COLO829 (cell line): ENCODE data around the gene TFF2.

ENCODE experiments used
- DNase-seq: peaks from one replicate; pipeline ENCODE4 v3.0.0; 2012; ENCODE audit warnings: low spot score

TFF2 gene

DNA sequence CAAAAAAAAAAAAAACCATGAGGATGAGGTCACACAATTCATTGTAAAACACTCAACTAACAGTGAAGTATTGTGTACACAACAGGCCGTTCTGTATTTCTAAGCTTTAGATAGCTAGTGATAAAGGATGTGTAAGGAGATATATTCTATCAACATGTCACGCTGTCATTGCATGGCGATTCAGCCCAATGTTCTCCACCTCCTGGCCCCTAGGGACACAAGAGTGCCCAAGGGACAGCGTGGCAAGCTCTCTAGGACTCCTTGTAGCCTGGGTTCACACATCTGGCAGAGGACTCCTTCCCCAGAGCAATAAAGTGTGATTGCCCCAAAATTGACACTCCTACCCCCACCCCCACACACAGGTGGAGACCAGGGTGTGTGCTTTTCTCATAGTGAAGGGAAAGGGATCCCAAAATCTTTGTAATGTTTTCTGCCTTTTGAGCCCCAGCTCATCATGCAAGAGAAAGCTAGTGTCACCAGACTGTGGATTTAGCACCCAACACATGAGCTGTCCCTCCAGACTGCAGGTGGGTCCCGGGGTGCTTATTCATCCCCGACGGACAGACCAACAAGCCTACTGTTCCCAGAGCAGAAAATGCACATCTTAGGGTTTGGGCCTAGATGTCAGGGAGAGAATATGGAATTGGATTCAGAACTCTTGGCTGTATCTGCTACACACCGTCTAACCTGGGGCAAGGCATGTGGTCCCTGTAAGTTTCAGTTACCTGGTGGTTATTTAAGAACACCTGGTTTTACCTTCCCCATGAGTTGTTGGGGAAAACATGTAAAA is 33.6 kb upstream of the TFF2 start:
- no peak for DNase-seq

DNA sequence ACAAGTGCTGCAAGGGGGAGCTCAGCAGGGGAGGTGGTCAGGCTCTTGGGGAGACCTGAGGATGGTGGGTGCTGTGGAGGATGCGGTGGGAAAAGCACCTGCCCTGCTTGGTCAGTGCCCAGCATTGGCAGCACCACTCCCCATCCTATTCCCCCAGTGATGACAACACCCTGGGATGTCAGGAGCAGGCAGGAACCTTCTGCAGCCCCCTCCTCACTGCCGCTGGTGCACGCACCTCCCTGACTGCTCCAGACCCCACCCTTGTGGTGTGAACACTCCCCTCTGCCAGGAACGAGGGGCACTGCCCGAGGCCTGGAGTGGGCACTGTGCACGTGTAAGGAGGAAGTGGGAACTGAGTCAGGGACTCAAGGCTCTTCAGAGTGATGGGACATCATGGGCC is 32.5 kb upstream of the TFF2 start:
- no peak for DNase-seq

DNA sequence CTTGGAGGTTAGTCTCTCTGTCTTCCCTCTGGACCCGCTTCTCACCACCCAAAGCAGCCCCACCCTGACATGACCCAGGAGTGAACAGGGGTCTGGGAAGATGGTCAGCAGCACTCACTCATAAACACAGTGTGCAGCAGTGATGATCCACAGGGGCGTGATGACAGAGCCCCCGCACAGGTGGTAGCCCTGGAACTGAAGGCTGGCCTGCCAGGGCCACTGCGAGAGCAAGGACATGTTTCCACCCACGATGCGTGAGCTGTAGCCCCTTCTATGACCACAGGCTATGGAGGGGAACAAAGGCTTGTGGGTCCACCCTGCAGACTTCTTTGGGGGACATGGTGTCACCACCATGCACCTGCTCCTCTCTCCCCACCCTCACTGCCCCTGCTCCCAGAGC is 32.1 kb upstream of the TFF2 start:
- DNase-seq: no peak

DNA sequence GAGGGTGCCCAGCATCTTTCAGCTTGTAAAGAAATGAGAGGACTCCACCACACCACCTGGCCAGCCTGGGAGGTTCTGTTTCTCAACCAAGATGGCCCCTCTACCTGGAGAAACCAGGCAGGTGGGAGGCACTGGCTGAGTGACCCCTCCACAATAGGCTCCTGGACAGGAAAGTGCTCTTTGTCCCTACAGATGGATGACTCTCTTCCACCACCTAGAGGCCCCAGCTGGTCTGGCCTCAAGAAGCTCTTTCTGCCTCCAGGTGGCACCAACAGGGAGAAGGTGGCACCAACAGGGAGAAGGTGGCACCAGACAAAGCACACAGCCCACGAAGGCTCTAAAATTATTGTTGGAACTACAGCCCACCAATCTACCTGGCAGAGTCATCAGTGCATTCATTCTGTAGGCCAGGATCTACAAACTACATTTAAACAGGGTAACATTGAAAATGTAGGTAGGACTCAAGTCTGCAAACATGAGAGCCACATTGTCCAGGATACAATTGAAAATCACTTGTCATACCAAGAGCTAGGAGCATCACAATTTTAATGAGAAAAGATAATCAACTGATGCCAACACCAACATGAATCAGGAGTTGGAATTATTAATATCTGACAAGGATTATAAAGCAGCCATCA is 30.7 kb upstream of the TFF2 start:
- no peak for DNase-seq

DNA sequence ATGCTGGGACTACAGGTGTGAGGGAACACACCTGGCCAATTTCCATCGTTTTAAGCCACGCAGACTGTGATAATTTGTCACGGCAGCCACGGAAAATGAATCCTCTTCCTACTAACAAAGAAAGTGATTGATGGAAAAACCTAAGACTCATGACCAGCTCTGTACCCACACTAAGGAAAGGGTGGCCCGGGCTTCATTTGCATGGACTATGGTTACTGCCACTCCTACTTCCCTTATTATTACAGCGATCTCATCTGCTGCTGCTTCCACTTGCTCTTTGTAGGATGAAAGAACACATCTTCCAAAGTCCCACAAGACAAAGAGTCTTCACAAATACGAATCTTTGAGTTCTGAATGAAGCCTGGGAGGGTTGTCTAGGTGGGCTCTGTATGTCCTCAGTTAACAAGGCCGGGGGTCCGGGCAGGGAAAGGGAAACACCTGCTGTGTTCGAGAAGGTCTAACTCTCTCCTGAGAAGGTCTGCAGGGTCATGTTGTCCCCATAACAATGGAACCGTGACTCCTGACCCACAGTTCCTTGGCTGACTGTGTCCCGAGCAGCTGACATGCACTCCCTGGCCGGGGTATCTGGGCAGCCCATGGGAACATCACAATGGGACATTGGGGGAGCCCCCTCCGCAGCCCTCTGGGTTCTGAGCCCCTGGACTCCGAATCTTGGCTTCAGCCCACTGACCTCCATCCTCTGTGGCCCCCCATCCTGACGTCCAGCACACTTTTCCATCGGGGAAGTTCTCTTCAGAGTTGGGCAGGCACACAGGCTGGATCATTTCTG is 28.8 kb upstream of the TFF2 start:
- no peak for DNase-seq

DNA sequence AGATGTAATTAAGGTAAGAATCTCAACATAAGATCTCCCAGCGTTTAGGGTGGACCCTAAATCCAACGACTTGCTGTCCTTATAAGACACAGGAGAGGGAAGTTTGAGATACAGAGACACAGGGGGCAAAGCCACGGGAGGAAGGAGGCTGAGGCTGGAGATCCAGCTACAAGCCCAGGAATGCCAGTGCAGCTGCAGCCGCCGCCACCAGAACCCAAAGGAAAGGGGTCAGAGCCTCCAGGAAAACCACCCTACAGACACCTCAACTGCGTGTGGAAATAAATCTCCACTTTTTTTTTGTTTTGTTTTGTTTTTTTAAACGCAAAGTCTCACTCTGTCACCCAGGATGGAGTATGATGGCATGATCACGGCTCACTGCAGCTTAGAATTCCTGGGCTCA is 27.6 kb upstream of the TFF2 start:
- DNase-seq: no peak

DNA sequence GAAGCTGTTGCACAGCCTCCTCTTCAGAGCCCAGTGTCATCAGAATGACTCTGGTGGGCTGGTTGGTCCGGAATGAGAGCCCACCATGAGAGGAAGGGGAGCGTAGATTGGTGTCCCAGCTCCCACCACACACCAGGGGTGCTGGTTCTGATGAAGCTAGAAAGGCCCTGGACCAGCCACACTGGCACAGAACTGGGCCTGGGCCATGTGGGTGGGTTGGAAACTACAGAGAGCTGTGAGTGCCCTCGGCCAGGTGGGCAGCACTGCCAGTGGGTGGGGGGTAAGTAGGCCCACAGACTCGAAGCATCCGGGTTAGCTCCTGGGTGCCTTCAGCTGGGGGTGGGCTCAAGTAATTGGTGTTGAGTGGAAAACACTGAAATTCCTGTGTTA is 27.2 kb upstream of the TFF2 start:
- no peak for DNase-seq

DNA sequence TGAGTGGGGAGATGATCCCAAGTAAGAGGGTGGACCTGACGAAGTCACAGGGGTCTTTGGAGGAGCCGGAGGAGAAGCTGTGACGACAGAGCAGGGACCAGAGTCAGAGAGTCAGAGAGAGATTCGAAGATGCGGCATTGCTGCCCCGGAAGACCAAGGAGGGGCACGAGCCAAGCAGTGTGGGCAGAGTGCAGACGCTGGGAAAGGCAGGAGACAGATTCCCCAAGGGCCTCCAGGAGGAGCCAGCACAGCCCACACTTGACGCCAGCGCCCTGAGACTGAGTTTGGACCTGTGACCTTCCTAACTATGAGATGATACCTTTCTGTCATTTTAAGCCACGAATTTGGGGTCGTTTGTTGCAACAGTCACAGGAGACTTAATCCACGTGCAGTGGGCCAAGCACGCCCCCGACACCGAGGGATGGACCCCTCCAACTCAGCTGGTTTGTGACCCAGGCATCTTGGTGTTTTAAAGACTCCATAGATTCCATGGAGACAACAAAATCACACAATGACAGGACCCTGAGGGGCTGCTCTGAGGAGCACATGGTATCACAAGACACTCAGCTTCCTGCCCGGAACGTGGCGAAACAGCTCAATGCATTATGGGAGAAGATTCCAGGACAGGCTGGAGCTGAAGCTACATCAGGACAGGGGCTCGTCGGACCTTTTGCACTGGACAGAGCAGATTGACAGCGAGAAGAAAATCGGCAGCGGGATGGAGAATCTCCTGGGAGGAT is 26.6 kb upstream of the TFF2 start:
- no peak for DNase-seq

DNA sequence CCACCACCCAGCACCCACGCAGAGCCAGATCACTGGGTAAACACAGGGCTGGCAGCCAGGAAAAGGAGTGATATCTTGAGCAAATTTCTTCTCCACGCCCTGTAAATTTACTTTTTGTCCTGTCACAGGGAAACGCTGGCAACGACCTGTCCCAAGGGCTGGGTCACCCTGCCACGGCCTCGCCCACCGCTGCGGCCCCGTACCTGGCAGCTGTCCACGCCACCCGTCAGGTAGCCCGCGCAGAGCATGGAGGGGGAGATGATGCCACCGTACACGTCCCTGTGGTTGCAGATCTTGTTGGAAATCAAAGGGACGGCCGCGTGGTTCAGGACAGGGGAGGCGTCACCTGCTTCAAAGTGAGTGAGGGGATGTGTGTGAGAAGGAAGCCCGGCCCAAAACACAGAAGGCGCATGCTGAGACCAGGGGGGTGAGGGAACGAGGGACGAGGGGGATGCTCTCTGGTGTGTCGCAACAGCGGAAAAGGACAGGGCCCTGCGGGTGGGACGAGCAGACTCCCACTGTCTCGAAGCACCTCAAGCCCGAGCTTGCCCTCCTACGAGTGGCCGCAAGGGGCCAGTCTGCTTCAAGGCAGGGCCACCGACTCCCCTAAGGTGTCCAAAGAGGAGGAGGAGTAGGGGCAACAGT is 25.7 kb upstream of the TFF2 start:
- no peak for DNase-seq

DNA sequence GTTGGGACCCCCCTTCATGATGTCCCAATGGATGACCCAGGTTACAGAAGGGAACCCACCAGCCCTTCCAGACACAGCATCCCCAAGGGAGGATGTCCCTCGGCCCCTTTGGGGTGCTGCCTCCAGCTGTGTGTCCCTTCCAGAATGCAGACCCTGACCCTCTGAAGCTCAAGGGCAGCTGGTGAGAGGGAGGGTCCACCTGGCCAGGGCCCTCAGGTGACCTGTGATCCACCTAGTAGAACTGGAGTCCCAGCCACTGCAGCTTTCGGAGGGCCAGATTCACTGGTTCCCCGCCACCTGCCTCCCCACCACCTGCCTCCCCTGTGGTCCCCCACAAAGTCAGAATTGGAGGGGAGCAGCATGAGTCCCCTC is 25.2 kb upstream of the TFF2 start:
- DNase-seq: no peak

DNA sequence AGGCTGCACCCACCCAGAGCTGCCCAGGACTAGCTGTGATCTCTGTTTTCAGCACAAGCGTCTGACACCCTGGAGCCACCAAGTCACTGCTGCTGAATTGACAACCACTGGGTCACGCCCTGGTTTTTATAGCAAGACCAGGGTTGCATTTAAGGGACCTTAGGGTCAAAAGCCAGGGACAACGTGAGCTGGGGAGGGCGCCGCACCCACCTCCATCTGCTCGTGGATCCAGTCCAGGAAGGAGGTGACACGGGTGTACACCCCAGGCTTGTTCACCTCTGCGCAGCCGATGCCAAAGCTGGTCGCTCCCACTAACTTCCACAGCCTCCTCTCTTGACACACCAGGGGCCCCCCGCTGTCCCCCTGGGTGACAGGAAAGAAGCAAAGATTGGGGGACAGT is 24.7 kb upstream of the TFF2 start:
- no peak for DNase-seq

DNA sequence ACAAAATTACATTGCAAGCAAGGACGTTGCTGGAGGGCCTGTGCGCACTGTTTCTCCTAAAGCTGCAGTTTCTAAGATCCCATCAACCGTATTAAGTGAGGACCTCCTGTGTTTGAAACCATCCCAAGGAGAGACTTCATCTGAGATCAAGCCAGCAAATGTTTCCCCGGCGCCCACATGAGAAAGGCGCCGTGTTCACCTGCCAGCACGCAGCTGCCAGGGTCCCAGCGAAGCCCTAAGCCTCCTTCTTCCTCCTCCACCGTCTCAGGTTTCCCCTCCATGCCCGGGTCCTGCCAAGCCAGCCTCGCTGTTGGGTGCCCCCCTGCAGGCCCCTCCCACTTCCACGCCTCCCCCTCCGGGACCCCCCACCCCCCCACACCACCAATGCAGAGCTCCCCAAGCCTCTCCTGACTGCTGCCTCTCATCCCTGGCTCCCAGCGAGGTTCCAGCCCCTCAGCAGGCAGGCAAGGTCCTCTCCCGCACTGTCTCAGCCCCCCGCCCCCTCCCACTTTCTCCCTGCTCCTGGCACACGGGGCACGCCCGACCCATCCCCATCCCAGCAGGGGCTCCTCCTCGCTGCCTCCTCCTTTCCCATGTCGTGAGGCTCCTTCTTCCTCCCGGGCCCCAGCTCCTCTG is 24.2 kb upstream of the TFF2 start:
- no peak for DNase-seq

DNA sequence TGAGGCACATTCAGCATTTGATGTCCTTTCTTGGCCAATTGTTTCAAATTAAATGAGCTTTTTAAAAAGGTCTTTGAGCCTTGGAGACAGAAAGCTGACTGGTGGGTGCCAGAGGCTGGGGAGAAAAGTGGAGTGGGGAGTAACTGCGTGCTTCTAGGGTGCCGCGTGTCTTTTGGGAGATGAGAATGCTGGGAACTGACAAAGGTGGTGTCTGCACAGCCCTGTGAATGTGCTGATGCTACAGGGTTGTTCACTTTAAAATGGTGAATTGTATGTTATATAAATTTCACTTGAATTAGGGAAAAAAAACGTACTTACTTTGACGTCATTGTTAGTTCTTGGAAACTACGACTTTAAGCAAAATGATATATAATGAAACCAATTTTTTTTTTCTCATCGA is 23.7 kb upstream of the TFF2 start:
- DNase-seq: no peak

DNA sequence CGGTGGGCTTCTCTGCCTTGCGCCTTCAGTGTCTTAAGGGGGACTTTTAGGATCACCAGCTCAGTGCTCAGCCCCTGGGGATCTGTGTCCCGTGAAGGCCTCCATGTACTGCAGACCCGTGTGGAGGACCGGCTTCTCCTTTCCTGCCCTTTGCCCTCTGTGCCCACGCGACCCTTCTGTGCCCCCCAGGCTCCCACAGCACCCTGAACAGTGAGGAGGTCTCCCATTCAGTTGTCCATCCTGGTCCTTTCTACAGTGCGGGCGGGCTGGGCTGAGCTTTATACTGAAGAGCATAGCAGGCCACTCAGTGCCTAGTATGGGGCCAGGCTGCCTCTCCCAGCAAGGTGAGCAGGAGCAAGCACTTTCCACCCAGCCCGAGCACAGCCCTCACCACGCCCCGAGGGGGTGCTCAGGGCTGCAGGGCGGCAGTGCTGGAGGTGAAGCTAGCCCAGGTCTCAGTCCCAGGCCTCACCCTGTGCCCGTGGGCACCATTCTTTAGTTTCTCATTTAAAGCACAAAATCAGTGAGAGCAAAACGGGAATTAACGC is 23.2 kb upstream of the TFF2 start:
- no peak for DNase-seq

DNA sequence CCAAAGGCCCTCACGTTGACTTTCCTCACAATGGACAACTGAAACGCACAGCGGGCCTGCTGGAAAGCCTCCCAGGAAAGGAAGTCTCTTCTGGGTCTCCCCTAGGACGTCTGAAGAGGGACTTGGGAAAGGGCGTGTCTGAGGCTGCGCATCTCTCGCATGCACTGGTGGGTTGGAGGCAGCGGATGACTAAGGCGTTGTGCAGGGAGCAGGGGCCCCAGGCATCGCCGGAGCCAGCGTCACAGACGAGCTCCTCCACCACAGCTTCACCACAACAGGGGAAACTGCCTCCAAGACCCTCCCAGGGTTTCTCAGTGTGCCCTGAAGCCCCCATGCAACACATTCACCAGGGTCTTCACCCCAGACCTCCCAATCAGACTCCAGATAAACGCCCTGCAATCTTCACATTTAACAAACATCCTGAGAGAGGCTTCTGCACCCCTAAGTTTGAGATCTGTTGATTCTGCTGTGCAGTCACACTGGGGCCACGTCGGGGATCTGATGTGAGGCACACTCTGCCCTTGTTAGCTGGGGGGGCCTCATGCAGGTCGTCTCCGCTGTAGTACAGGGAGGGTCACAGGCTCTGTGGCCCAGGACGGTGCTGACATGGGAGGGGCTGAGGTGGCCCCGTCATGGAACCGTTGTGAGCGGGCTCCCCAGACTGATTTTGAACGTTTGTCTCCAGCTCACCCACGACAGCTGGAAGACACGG is 22.6 kb upstream of the TFF2 start:
- DNase-seq: no peak

DNA sequence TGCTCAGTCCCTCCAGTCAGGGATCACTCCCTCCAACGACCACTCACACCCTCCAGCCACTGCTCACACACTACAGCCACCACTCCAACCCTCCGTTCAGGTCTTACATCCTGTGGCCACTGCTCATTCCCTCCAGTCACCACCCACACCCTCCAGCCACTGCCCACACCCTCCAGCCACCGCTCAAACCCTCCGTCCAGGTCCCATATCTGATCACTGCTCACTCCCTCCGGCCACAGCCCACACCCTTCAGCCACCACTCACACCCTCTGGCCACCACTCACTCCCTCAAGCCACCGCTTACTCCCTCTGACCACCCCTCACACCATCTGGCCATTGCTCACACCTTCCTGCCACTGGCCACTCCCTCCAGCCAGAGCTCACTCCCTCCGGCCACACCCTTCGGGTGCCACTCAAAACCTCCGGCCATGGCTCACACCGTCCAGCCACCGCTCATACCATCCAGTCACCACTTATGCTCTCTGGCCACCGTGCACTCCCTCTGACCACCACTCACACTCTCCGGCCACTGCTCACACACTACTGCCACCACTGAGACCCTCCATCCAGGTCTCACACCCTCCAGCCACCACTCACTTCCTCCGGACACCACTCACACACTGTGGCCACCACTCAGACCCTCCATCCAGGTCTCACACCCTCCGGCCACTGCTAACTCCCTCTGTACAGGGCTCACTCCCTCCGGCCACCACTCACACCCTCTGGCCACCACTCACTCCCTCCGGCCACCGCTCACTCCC is 20.3 kb upstream of the TFF2 start:
- no peak for DNase-seq

DNA sequence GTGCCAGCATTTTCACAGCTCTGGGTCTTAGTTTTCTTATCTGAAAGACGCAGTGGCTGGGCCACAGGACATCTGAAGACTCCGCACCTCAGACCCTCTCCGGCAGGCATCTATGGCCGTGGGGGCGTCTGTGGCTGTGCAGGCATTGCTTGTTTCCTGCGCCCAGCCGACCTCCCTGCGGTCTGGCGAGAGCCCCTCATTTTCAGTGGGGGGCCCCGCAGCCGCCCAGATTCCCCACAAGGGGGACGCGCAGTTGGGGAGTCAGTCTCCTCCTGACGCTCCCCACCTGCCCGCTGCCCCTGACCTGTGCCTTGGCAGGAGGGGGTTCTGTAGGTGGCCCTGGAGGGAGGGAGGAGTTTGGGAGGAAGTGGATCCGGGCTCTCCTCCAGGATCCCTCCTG is 19.0 kb upstream of the TFF2 start:
- DNase-seq: no peak

DNA sequence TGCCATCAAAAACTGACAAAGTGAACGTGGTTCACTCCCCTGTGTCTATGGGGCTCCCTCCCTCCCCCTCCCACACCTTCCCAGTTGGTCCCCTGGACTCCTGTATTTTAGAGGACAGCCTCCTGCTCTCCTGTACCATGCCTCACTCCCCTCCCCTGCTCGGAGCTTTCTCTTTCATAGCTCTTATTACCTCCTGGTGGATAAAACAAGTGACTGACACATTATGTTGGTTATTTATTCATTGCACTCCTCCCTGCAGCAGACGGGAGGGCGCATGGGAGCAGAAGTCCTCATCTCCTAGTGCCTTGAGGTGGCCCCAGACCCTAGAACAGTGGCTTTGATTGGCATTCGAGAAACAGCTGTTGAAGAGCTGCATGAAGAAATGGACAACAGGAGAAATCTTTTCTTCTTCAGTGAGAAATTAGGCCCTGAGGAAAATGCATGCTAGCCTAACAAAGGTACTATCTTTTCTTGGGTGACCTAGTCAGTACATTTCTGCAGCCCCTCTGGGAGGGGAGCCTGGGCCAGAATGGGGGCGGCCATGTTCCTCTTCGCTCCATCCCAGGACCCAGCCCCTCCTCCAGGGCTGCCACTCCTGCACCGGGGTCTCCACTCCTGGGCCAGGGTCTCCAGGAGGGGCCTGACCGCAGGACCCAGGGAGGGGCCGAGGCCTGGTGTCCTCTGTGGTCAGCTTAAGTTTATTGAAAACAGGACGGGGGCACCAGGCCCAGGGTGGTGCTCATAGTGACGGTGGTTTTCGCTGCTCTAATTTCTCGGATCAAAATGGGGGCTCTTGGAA is 16.8 kb upstream of the TFF2 start:
- no peak for DNase-seq
